H9 (cell line): ENCODE measurements around the gene MAN2C1. TPM values are rescaled to one million over a fixed set of nuclear protein-coding genes. Genes with fewer than 3 reads are reported as not detected.

Source experiments
- DNase-seq: peaks from one replicate; pipeline ENCODE4 v3.0.0-alpha.2; 2017
- H2AFZ ChIP-seq: one replicate; pipeline ENCODE4 v1.6.1; 2013; ENCODE audit warnings: mild to moderate bottlenecking, low read length, control low read depth, moderate library complexity
- H2AK5ac ChIP-seq: 2 replicates; pipeline ENCODE4 v1.6.1; 2013; ENCODE audit warnings: low read length, control low read depth, mixed read lengths; ENCODE audit not compliant: insufficient read length
- H2BK120ac ChIP-seq: one replicate; pipeline ENCODE4 v1.6.1; 2013; ENCODE audit warnings: low read depth, mild to moderate bottlenecking, low read length, control low read depth, inconsistent platforms; ENCODE audit not compliant: poor library complexity, severe bottlenecking
- H2BK12ac ChIP-seq: 2 replicates; pipeline ENCODE4 v1.6.1; 2013; ENCODE audit warnings: low read length, control low read depth, mixed read lengths, low read depth; ENCODE audit not compliant: insufficient read length
- H2BK15ac ChIP-seq: 2 replicates; pipeline ENCODE4 v1.6.1; 2013; ENCODE audit warnings: low read depth, low read length, control low read depth
- H2BK20ac ChIP-seq: one replicate; pipeline ENCODE4 v1.6.1; 2013; ENCODE audit warnings: low read depth, mild to moderate bottlenecking, low read length, control low read depth, inconsistent platforms; ENCODE audit not compliant: poor library complexity, severe bottlenecking
- H2BK5ac ChIP-seq: 2 replicates; pipeline ENCODE4 v1.6.1; 2013; ENCODE audit warnings: low read length, control low read depth, mixed read lengths; ENCODE audit not compliant: insufficient read length
- H3K14ac ChIP-seq: 2 replicates; pipeline ENCODE4 v1.6.1; 2013; ENCODE audit warnings: low read length, control low read depth; ENCODE audit not compliant: insufficient read depth
- H3K18ac ChIP-seq: 2 replicates; pipeline ENCODE4 v1.6.1; 2013; ENCODE audit warnings: low read depth, mild to moderate bottlenecking, mixed read lengths, low read length, control low read depth; ENCODE audit not compliant: insufficient read length
- H3K23ac ChIP-seq: 2 replicates; pipeline ENCODE4 v1.6.1; 2013; ENCODE audit warnings: low read length, control low read depth, mixed read lengths, low read depth; ENCODE audit not compliant: insufficient read length
- H3K23me2 ChIP-seq: 2 replicates; pipeline ENCODE4 v1.6.1; 2013; ENCODE audit warnings: low read depth, mild to moderate bottlenecking, mixed read lengths, low read length, control low read depth; ENCODE audit not compliant: insufficient read length, poor library complexity, severe bottlenecking
- H3K27ac ChIP-seq: 2 replicates; pipeline ENCODE4 v1.5.1; 2013; ENCODE audit warnings: low read length, control low read depth, mixed read lengths, low read depth; ENCODE audit not compliant: insufficient read length
- H3K27me3 ChIP-seq: 2 replicates; pipeline ENCODE4 v1.6.1; 2013; ENCODE audit warnings: low read length, control low read depth, inconsistent platforms; ENCODE audit not compliant: insufficient read depth
- H3K4ac ChIP-seq: 2 replicates; pipeline ENCODE4 v1.6.1; 2013; ENCODE audit warnings: low read depth, mild to moderate bottlenecking, control low read depth, inconsistent platforms, low read length, moderate library complexity
- H3K4me1 ChIP-seq: 2 replicates; pipeline ENCODE4 v1.6.1; 2013; ENCODE audit warnings: low read length, control low read depth, inconsistent platforms; ENCODE audit not compliant: insufficient read depth
- H3K4me2 ChIP-seq: 2 replicates; pipeline ENCODE4 v1.6.1; 2013; ENCODE audit warnings: low read length, control low read depth, mixed read lengths; ENCODE audit not compliant: insufficient read length, insufficient read depth
- H3K56ac ChIP-seq: 2 replicates; pipeline ENCODE4 v1.6.1; 2013; ENCODE audit warnings: low read depth, mild to moderate bottlenecking, mixed read lengths, low read length, control low read depth; ENCODE audit not compliant: insufficient read length
- H3K79me1 ChIP-seq: 2 replicates; pipeline ENCODE4 v1.6.1; 2013; ENCODE audit warnings: low read depth, mild to moderate bottlenecking, moderate library complexity, low read length, control low read depth, inconsistent platforms; ENCODE audit not compliant: insufficient read depth, poor library complexity, severe bottlenecking
- H3K79me2 ChIP-seq: 2 replicates; pipeline ENCODE4 v1.6.1; 2013; ENCODE audit warnings: low read length, control low read depth, inconsistent platforms; ENCODE audit not compliant: insufficient read depth
- H3K9ac ChIP-seq: 2 replicates; pipeline ENCODE4 v1.6.1; 2013; ENCODE audit warnings: low read length, control low read depth, mixed read lengths; ENCODE audit not compliant: insufficient read length; ENCODE audit errors: extremely low read depth
- H3K9me3 ChIP-seq: one replicate; pipeline ENCODE4 v1.6.1; 2013; ENCODE audit warnings: low read depth, low read length, inconsistent platforms; ENCODE audit not compliant: control insufficient read depth
- H3T11ph ChIP-seq: one replicate; pipeline ENCODE4 v1.6.1; 2013; ENCODE audit warnings: mild to moderate bottlenecking, low read length, control low read depth, inconsistent platforms
- H4K20me1 ChIP-seq: one replicate; pipeline ENCODE4 v1.6.1; 2013; ENCODE audit not compliant: control insufficient read depth, insufficient read length, insufficient read depth
- H4K5ac ChIP-seq: 2 replicates; pipeline ENCODE4 v1.6.1; 2013; ENCODE audit warnings: low read depth, mild to moderate bottlenecking, mixed read lengths, low read length, control low read depth; ENCODE audit not compliant: insufficient read length
- H4K8ac ChIP-seq: replicated peaks from 2 replicates; pipeline ENCODE4 v1.6.1; 2013; ENCODE audit warnings: low read length, control low read depth, mixed read lengths, low read depth; ENCODE audit not compliant: insufficient read length
- H4K91ac ChIP-seq: 2 replicates; pipeline ENCODE4 v1.6.1; 2013; ENCODE audit warnings: low read depth, mild to moderate bottlenecking, moderate library complexity, mixed read lengths, low read length, control low read depth; ENCODE audit not compliant: insufficient read length
- H3K27ac Mint-ChIP-seq, 3 experiments: 2 replicates in 2 of 3; 3 replicates in 1 of 3; pipeline ENCODE4 v1.8.0; 2020 to 2021; ENCODE audit warnings: mixed read lengths in 3 of 3, mild to moderate bottlenecking in 1 of 3, moderate library complexity in 1 of 3
- H3K27me3 Mint-ChIP-seq: 2 replicates; pipeline ENCODE4 v1.8.0; 2021; ENCODE audit warnings: low read depth, mild to moderate bottlenecking, moderate library complexity, mixed read lengths
- H3K36me3 Mint-ChIP-seq, 3 experiments: 2 replicates in 2 of 3; 3 replicates in 1 of 3; pipeline ENCODE4 v1.8.0; 2020 to 2021; ENCODE audit warnings: low read depth in 3 of 3, mixed read lengths in 3 of 3; ENCODE audit not compliant: insufficient read depth in 1 of 3
- H3K4me1 Mint-ChIP-seq, 2 experiments: 2 replicates each; pipeline ENCODE4 v1.8.0; 2020; ENCODE audit warnings: mixed read lengths in 2 of 2
- H3K4me3 Mint-ChIP-seq, 2 experiments: 2 replicates in 1 of 2; 3 replicates in 1 of 2; pipeline ENCODE4 v1.8.0; 2020 to 2021; ENCODE audit warnings: mild to moderate bottlenecking in 2 of 2, mixed read lengths in 2 of 2, moderate library complexity in 1 of 2
- H3K9me3 Mint-ChIP-seq, 2 experiments: 2 replicates in 1 of 2; 3 replicates in 1 of 2; pipeline ENCODE4 v1.8.0; 2020; ENCODE audit warnings: mild to moderate bottlenecking in 2 of 2, mixed read lengths in 2 of 2, moderate library complexity in 1 of 2
- WGBS: extraction: QIAGEN DNeasy Blood & Tissue Kit; methylation state at CpG from one replicate; pipeline ENCODE4 v1.1.7; 2013; ENCODE audit warnings: missing lambda C conversion rate, low lambda C conversion rate, mixed read lengths; ENCODE audit not compliant: insufficient read length; ENCODE audit errors: extremely low coverage; 5-methylcytosine and 5-hydroxymethylcytosine counted together
- total RNA-seq: library from RNA; stranded (reverse); gene quantifications from 2 replicates; pipeline ENCODE4 v1.2.1, GENCODE V29; 2021
- TF ChIP-seq, protein P1 (sequence below): fragments of 200-600 bp; sonication (generic); conservative IDR thresholded peaks from 3 replicates; pipeline ENCODE4 v1.8.0; 2021; ENCODE audit warnings: antibody characterized with exemption, mild to moderate bottlenecking

The MAN2C1 gene
- total RNA-seq, 1 experiment from 2014 or later: 112 TPM

GRCh38 chr15:75369897-75370581 is 1.6 kb upstream of the MAN2C1 start:
- DNase-seq: no peak
- WGBS: no CpG with 5 or more reads among the region's 7 CpGs
- TF ChIP-seq, protein P1, sequence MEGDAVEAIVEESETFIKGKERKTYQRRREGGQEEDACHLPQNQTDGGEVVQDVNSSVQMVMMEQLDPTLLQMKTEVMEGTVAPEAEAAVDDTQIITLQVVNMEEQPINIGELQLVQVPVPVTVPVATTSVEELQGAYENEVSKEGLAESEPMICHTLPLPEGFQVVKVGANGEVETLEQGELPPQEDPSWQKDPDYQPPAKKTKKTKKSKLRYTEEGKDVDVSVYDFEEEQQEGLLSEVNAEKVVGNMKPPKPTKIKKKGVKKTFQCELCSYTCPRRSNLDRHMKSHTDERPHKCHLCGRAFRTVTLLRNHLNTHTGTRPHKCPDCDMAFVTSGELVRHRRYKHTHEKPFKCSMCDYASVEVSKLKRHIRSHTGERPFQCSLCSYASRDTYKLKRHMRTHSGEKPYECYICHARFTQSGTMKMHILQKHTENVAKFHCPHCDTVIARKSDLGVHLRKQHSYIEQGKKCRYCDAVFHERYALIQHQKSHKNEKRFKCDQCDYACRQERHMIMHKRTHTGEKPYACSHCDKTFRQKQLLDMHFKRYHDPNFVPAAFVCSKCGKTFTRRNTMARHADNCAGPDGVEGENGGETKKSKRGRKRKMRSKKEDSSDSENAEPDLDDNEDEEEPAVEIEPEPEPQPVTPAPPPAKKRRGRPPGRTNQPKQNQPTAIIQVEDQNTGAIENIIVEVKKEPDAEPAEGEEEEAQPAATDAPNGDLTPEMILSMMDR: no peak
- no peak overlapping the region for H3T11ph ChIP-seq
- H3K14ac ChIP-seq: no peak overlapping the region
- peak overlapping the region in 2 of 3 experiments; percentile 72 to 96; a peak in 4 of 7 replicates for H3K27ac Mint-ChIP-seq
- no peak overlapping the region for H3K23ac ChIP-seq
- no peak overlapping the region for H3K9ac ChIP-seq
- H3K4me3 Mint-ChIP-seq: peak overlapping the region; percentile 87 to 91
- H2AFZ ChIP-seq: no peak overlapping the region
- H4K5ac ChIP-seq: no peak overlapping the region
- no peak overlapping the region for H2BK20ac ChIP-seq
- no peak overlapping the region for H3K56ac ChIP-seq
- H3K4me1 Mint-ChIP-seq: peaks cover 19 to 20% of the 10 kb centered on the region in 2 experiments
- H3K9me3 ChIP-seq: no peaks in the 10 kb centered on the region
- no peaks in the 10 kb centered on the region for H3K27me3 ChIP-seq
- no peaks in the 10 kb centered on the region for H3K79me2 ChIP-seq
- H2BK5ac ChIP-seq: no peak overlapping the region
- no peaks in the 10 kb centered on the region for H4K20me1 ChIP-seq
- no peak overlapping the region for H2AK5ac ChIP-seq
- H2BK15ac ChIP-seq: no peak overlapping the region
- H2BK12ac ChIP-seq: no peak overlapping the region
- no peak overlapping the region for H3K18ac ChIP-seq
- H3K79me1 ChIP-seq: no peaks in the 10 kb centered on the region
- H3K4me2 ChIP-seq: peak overlapping the region; percentile 69
- no peaks in the 10 kb centered on the region; the same call in 1 of the 2 replicates for H3K4me1 ChIP-seq
- H4K91ac ChIP-seq: no peak overlapping the region
- no peak overlapping the region for H4K8ac ChIP-seq
- peaks cover 24 to 61% (median 51%) of the 10 kb centered on the region in 3 experiments; a peak in 6 of 7 replicates for H3K36me3 Mint-ChIP-seq
- no peaks in the 10 kb centered on the region for H3K9me3 Mint-ChIP-seq
- no peaks in the 10 kb centered on the region; the same call in 1 of the 2 replicates for H3K27me3 Mint-ChIP-seq
- no peaks in the 10 kb centered on the region for H3K23me2 ChIP-seq
- H3K27ac ChIP-seq: no peak overlapping the region
- H2BK120ac ChIP-seq: no peak overlapping the region
- no peak overlapping the region for H3K4ac ChIP-seq
